GM23248 (cell line): ENCODE results near the gene ATP1A3. TPM values are rescaled to one million over a fixed set of nuclear protein-coding genes. Genes with fewer than 3 reads are reported as not detected.

Experiments
- DNase-seq: peaks from one replicate; pipeline ENCODE4 v3.0.0-alpha.2; 2015
- H2AFZ ChIP-seq: fragments of 200-600 bp; sonication (generic); 2 replicates; pipeline ENCODE4 v1.6.1; 2016; ENCODE audit warnings: antibody characterized with exemption
- H3F3A ChIP-seq: fragments of 200-600 bp; sonication (generic); 2 replicates; pipeline ENCODE4 v1.6.1; 2016; ENCODE audit warnings: mild to moderate bottlenecking, antibody characterized with exemption, mixed run types; ENCODE audit not compliant: insufficient read depth
- H3K27ac ChIP-seq: fragments of 200-600 bp; sonication (generic); 2 replicates; pipeline ENCODE4 v1.5.1; 2016; ENCODE audit warnings: mild to moderate bottlenecking
- H3K27me3 ChIP-seq: fragments of 200-600 bp; sonication (generic); replicated peaks from 2 replicates; pipeline ENCODE4 v1.6.1; 2016; ENCODE audit warnings: mild to moderate bottlenecking; ENCODE audit not compliant: insufficient read depth
- H3K36me3 ChIP-seq: fragments of 200-600 bp; sonication (generic); 2 replicates; pipeline ENCODE4 v1.6.1; 2016; ENCODE audit warnings: low read depth, mild to moderate bottlenecking
- H3K4me1 ChIP-seq: fragments of 200-600 bp; sonication (generic); 2 replicates; pipeline ENCODE4 v1.6.1; 2016; ENCODE audit warnings: mild to moderate bottlenecking; ENCODE audit not compliant: insufficient read depth
- H3K4me2 ChIP-seq: fragments of 200-600 bp; sonication (generic); one replicate; pipeline ENCODE4 v1.6.1; 2016; ENCODE audit warnings: mild to moderate bottlenecking; ENCODE audit not compliant: unreplicated experiment
- H3K4me3 ChIP-seq: fragments of 200-600 bp; sonication (generic); 2 replicates; pipeline ENCODE4 v1.5.1; 2016; ENCODE audit warnings: mild to moderate bottlenecking
- H3K79me2 ChIP-seq: fragments of 200-600 bp; sonication (generic); 2 replicates; pipeline ENCODE4 v1.6.1; 2016; ENCODE audit warnings: mild to moderate bottlenecking; ENCODE audit not compliant: insufficient read depth
- H3K9ac ChIP-seq: fragments of 200-600 bp; sonication (generic); 2 replicates; pipeline ENCODE4 v1.6.1; 2016; ENCODE audit warnings: mild to moderate bottlenecking
- H3K9me2 ChIP-seq: fragments of 200-600 bp; sonication (generic); 2 replicates; pipeline ENCODE4 v1.6.1; 2016; ENCODE audit warnings: mixed run types, mild to moderate bottlenecking, moderate library complexity; ENCODE audit not compliant: insufficient read depth
- H3K9me3 ChIP-seq: fragments of 200-600 bp; sonication (generic); one replicate; pipeline ENCODE4 v1.6.1; 2017; ENCODE audit warnings: low read depth
- H4K20me1 ChIP-seq: fragments of 200-600 bp; sonication (generic); 2 replicates; pipeline ENCODE4 v1.6.0; 2016; ENCODE audit not compliant: insufficient read depth
- EZH2 ChIP-seq: fragments of 200-600 bp; sonication (generic); IDR thresholded peaks from 2 replicates; pipeline ENCODE4 v1.6.1; 2018; ENCODE audit warnings: antibody characterized with exemption, mild to moderate bottlenecking; ENCODE audit not compliant: insufficient read depth, poor library complexity, severe bottlenecking
- EZH2phosphoT487 ChIP-seq: fragments of 200-600 bp; sonication (generic); IDR thresholded peaks from 2 replicates; pipeline ENCODE4 v1.6.1; 2018; ENCODE audit warnings: antibody characterized with exemption, moderate library complexity, mild to moderate bottlenecking, low read depth; ENCODE audit not compliant: insufficient read depth
- WGBS, 2 experiments: methylation state at CpG; one replicate each; pipeline ENCODE4 v1.1.6; 2015 to 2017; ENCODE audit warnings: low lambda C conversion rate in 2 of 2, low coverage in 1 of 2; ENCODE audit errors: missing lambda C conversion rate in 2 of 2; 5-methylcytosine and 5-hydroxymethylcytosine counted together
- in situ Hi-C: fragments of 300-500 bp; cut with MboI; formaldehyde crosslinking; loops from 2 replicates; pipeline ENCODE4 v1.15.0; 2020
- polyA plus RNA-seq: library from polyadenylated mRNA; unstranded; fragments of >200 nt; fragmentation: Nextera tagmentation; extraction: Ambion mirVana; gene quantifications from 2 replicates; pipeline ENCODE4 v1.2.1, GENCODE V29; 2016
- total RNA-seq: library from RNA; depleted of rRNA; stranded (reverse); fragments of >200 nt; shearing (Covaris generic); gene quantifications from 2 replicates; pipeline ENCODE4 v1.2.3, GENCODE V29; 2014

The ATP1A3 gene
- total and polyA plus RNA-seq, 2 experiments from 2014 or later, result 0.11 to 0.36 TPM

DNA sequence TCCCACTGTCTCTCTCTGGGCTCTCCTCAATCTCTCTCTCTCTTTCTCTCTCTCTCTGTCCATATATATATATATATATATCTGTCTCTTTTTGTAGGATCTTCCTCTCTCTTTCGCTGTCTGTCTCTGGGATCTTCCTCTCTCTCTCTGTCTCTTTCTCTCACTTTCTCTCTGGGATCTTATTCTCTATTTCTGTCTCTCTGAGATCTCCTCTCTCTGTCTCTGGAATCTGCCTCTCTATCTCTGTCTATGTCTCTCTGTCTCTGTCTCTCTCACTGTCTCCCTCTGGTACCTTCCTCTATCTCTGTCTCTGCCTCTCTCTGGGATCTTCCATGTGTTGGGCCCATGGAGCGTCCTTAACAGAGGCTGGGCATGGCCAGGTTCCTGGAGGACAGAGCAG is 3.4 kb downstream of the ATP1A3 start:
- H3K4me2 ChIP-seq, result no peak overlapping the region
- no peaks in the 10 kb centered on the region for H3K9me2 ChIP-seq
- H3K4me3 ChIP-seq, result no peak overlapping the region
- H3K27ac ChIP-seq, result no peak overlapping the region
- H3K79me2 ChIP-seq, result no peaks in the 10 kb centered on the region
- peaks cover 29% of the 10 kb centered on the region for H3K27me3 ChIP-seq
- H3F3A ChIP-seq, result no peaks in the 10 kb centered on the region
- H3K9ac ChIP-seq, result no peak overlapping the region
- 42 to 45% methylated on average over 2 of the region's 2 CpGs for WGBS, 2 experiments
- H3K9me3 ChIP-seq, result no peaks in the 10 kb centered on the region
- no peak overlapping the region for H2AFZ ChIP-seq
- H3K4me1 ChIP-seq, result no peaks in the 10 kb centered on the region
- H3K36me3 ChIP-seq, result no peaks in the 10 kb centered on the region
- H4K20me1 ChIP-seq, result no peaks in the 10 kb centered on the region
- in situ Hi-C loops, result no loop called here
- DNase-seq, result no peak
- no peak for TF ChIP-seq EZH2phosphoT487
- TF ChIP-seq EZH2, result no peak

DNA sequence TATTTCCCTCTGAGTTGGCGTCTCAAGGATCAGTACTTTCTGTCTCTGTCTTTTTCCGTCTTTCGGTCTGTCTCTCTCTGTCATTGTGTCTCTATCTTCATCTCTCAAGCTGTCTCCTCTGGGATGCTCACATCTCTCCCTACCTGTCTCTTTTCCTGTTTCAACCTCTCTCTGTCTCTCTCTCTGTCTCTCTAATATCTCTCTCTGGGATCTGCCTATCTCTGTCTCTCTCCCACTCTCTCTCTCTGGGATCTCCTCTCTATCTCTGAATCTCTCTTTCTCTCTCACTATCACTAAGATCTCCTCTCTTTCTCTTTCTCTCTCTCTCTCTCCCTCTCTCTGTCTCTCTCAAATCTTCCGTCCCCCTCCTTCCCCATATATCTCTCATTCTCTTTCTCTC is 4.0 kb downstream of the ATP1A3 start:
- H3K9me2 ChIP-seq, result no peaks in the 10 kb centered on the region
- WGBS, 2 experiments, result 76 to 77% methylated on average over 4 of the region's 4 CpGs
- H3K9ac ChIP-seq, result no peak overlapping the region
- no peak overlapping the region for H3K27ac ChIP-seq
- no peaks in the 10 kb centered on the region for H3F3A ChIP-seq
- no peak overlapping the region for H3K4me2 ChIP-seq
- no peak for TF ChIP-seq EZH2
- no peak for TF ChIP-seq EZH2phosphoT487
- H4K20me1 ChIP-seq, result no peaks in the 10 kb centered on the region
- DNase-seq, result no peak
- H3K4me3 ChIP-seq, result no peak overlapping the region
- no peaks in the 10 kb centered on the region for H3K9me3 ChIP-seq
- H3K79me2 ChIP-seq, result no peaks in the 10 kb centered on the region
- in situ Hi-C loops, result no loop called here
- peaks cover 29% of the 10 kb centered on the region for H3K27me3 ChIP-seq
- H2AFZ ChIP-seq, result no peak overlapping the region
- no peaks in the 10 kb centered on the region for H3K36me3 ChIP-seq
- no peaks in the 10 kb centered on the region for H3K4me1 ChIP-seq

DNA sequence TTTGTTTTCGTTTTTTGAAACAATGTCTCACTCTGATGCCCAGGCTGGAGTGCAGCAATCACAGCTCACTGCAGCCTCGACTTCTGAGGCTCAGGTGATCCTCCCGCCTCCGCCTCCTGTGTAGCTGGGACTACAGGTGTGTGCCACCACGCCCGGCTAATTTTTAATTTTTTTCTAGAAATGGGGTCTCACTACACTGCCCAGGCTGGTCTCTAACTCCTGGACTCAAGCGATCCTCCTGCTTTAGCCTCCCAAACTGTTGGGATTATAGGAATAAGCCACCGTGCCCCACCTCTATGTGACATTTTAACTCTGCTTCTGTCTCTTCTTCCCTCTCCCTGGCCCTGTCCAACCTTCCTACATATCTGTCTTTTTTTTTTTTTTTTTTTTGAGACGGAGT is 5.1 kb downstream of the ATP1A3 start:
- no peak for DNase-seq
- Histone ChIP-seq H3K4me3 (no peak overlapping the region), H2AFZ (no peak overlapping the region), H3F3A (no peaks in the 10 kb centered on the region), H3K79me2 (no peaks in the 10 kb centered on the region), H3K9me3 (no peaks in the 10 kb centered on the region), H3K27ac (no peak overlapping the region), H4K20me1 (no peaks in the 10 kb centered on the region), H3K4me1 (no peaks in the 10 kb centered on the region), H3K27me3 (peaks cover 29% of the 10 kb centered on the region), H3K9ac (no peak overlapping the region), H3K36me3 (no peaks in the 10 kb centered on the region), H3K9me2 (no peaks in the 10 kb centered on the region), H3K4me2 (no peak overlapping the region)
- TF ChIP-seq EZH2 (no peak), EZH2phosphoT487 (no peak)
- in situ Hi-C loops, result no loop called here
- WGBS, 2 experiments, result 72 to 82% methylated on average over 8 to 9 of the region's 9 CpGs

DNA sequence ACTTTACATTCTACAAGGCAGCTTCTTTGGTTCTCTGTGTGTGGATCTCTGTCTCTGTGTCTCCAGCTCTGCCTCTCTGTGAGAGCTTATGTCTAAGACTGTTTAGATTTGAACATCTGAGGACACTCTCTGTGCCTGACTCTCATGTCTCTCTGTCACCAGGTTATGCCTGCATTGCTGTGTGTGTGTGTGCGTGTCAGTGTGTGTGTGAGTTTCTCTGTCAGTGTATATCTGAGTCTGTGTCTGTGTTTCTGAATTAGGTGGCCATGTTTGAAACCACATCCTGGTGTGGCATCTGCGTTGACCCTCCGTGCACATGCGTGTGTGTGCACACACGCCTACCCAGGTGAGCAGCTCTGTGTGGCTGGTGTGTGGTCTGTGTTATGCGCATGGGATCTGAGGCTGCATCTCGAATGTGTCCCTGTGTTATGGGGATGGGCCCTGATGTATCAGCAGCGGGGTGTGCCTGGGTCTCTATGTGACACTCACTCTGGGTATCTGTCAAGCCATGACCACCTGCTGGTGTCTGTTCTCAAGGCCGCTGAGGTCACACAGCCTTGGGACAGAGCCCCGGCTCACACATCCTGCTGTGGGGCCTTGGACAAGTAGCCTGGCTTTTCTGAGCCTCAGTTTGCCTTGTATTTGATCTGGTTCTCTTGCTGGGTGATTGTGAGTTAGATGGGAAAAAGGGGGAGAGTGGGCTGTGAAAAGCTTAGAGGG is 6.7 kb downstream of the ATP1A3 start:
- no peak overlapping the region for H3K4me3 ChIP-seq
- in situ Hi-C loops, result no loop called here
- H3K9me3 ChIP-seq, result no peaks in the 10 kb centered on the region
- H3K27ac ChIP-seq, result no peak overlapping the region
- H3K79me2 ChIP-seq, result no peaks in the 10 kb centered on the region
- H3K4me1 ChIP-seq, result no peaks in the 10 kb centered on the region
- DNase-seq, result no peak
- WGBS, 2 experiments, result 68 to 69% methylated on average over 10 of the region's 10 CpGs
- TF ChIP-seq EZH2phosphoT487, result no peak
- no peak for TF ChIP-seq EZH2
- peaks cover 29% of the 10 kb centered on the region for H3K27me3 ChIP-seq
- no peaks in the 10 kb centered on the region for H3F3A ChIP-seq
- H3K9me2 ChIP-seq, result no peaks in the 10 kb centered on the region
- H2AFZ ChIP-seq, result no peak overlapping the region
- H4K20me1 ChIP-seq, result no peaks in the 10 kb centered on the region
- H3K36me3 ChIP-seq, result no peaks in the 10 kb centered on the region
- H3K9ac ChIP-seq, result no peak overlapping the region
- no peak overlapping the region for H3K4me2 ChIP-seq

GRCh38 chr19:41984961-41985360 is 9.1 kb downstream of the ATP1A3 start:
- Histone ChIP-seq H3K27me3 (peaks cover 19% of the 10 kb centered on the region; the same call in 1 of the 2 replicates), H3K4me2 (no peak overlapping the region), H3K4me3 (no peak overlapping the region), H3K4me1 (no peaks in the 10 kb centered on the region), H3K9me2 (no peaks in the 10 kb centered on the region), H3K27ac (no peak overlapping the region), H3F3A (no peaks in the 10 kb centered on the region), H3K79me2 (no peaks in the 10 kb centered on the region), H2AFZ (no peak overlapping the region), H3K36me3 (no peaks in the 10 kb centered on the region), H3K9ac (no peak overlapping the region), H3K9me3 (no peaks in the 10 kb centered on the region), H4K20me1 (no peaks in the 10 kb centered on the region)
- in situ Hi-C loops, result no loop called here
- DNase-seq, result no peak
- 83 to 85% methylated on average over 17 of the region's 17 CpGs for WGBS, 2 experiments
- TF ChIP-seq EZH2 (no peak), EZH2phosphoT487 (no peak)
